HepG2 (cell line): ENCODE measurements around the gene SOX11. TPM values are rescaled to one million over a fixed set of nuclear protein-coding genes. Genes with fewer than 3 reads are reported as not detected.

Experiments
- ATAC-seq: fragments of 200-7000 bp; cut with Tn5 transposase; 3 replicates; pipeline ENCODE4 v1.9.1; 2020; ENCODE audit warnings: mild to moderate bottlenecking, moderate library complexity
- BruUV-seq: library from RNA; stranded (reverse); fragments of 400-500 nt; replicated peaks from 2 replicates; lab custom pipeline; 2021; lab: Mats Ljungman, UMichigan
- CTCF ChIA-PET: fragments of 300-600 bp; formaldehyde crosslinking; extraction: SDS; loops from one replicate; lab custom pipeline; 2021; ENCODE audit warnings: low total read pairs, inconsistent platforms, low intra/inter-chr PET ratio; lab: Yijun Ruan, JAX
- POLR2A ChIA-PET: fragments of 350-600 bp; sonication (Branson Sonifier 250); formaldehyde crosslinking; loops from one replicate; lab custom pipeline; 2020; ENCODE audit warnings: antibody characterized with exemption, inconsistent platforms; lab: Yijun Ruan, JAX
- DNase-seq: peaks from one replicate; pipeline ENCODE4 v3.0.0-alpha.2; 2015; ENCODE audit warnings: low spot score
- FAIRE-seq: peaks from 3 replicates; lab custom pipeline; 2011; peaks lifted over from hg19 to GRCh38; lab: Jason Lieb, UNC
- H2AFZ ChIP-seq: one replicate; pipeline ENCODE4 v1.6.1; 2011; ENCODE audit warnings: low read length, inconsistent platforms
- H3K27ac ChIP-seq: fragments of 300-600 bp; 3 replicates; pipeline ENCODE4 v1.8.0; 2011; ENCODE audit warnings: mixed run types, mild to moderate bottlenecking, mixed read lengths, low read length, inconsistent platforms; ENCODE audit not compliant: insufficient read depth; ENCODE audit errors: extremely low read length
- H3K27me3 ChIP-seq, 2 experiments: fragments of 200-600 bp in 1 of 2; 2 replicates in 1 of 2; 3 replicates in 1 of 2; pipeline versions ENCODE4 v1.6.0 to v1.8.0; 2011; ENCODE audit warnings: low read length in 2 of 2, mild to moderate bottlenecking in 2 of 2, moderate library complexity in 2 of 2, inconsistent platforms in 1 of 2; ENCODE audit not compliant: insufficient read depth in 2 of 2, control insufficient read depth in 1 of 2
- H3K36me3 ChIP-seq, 2 experiments: fragments of 200-600 bp in 1 of 2; replicated peaks in 1 of 2; 2 replicates in 1 of 2; 3 replicates in 1 of 2; pipeline versions ENCODE4 v1.5.1 to v1.8.0; 2011; ENCODE audit warnings: low read length in 2 of 2, inconsistent platforms in 1 of 2; ENCODE audit not compliant: insufficient read depth in 2 of 2, control insufficient read depth in 1 of 2
- H3K4me1 ChIP-seq: 2 replicates; pipeline ENCODE4 v1.5.1; 2012; ENCODE audit warnings: low read length, inconsistent platforms; ENCODE audit not compliant: insufficient read depth
- H3K4me2 ChIP-seq: 2 replicates; pipeline ENCODE4 v1.6.0; 2011; ENCODE audit warnings: low read depth, low read length, inconsistent platforms
- H3K4me3 ChIP-seq, 3 experiments: fragments of 200-600 bp in 1 of 3; sonication (generic), shearing (Covaris generic) in 1 of 3; replicated peaks in 1 of 3; 2 replicates each; pipeline ENCODE4 v1.5.1; 2011 to 2016; ENCODE audit warnings: low read length in 3 of 3, inconsistent platforms in 2 of 3, low read depth in 2 of 3, mild to moderate bottlenecking in 2 of 3, control low read depth in 1 of 3, mixed read lengths in 1 of 3; ENCODE audit not compliant: insufficient read depth in 1 of 3
- H3K79me2 ChIP-seq: one replicate; pipeline ENCODE4 v1.6.1; 2011; ENCODE audit warnings: low read length, inconsistent platforms; ENCODE audit not compliant: insufficient read depth
- H3K9ac ChIP-seq: 2 replicates; pipeline ENCODE4 v1.6.0; 2011; ENCODE audit warnings: mild to moderate bottlenecking, low read depth, low read length, inconsistent platforms; ENCODE audit not compliant: insufficient read depth
- H3K9me3 ChIP-seq: 2 replicates; pipeline ENCODE4 v1.5.1; 2012; ENCODE audit warnings: mild to moderate bottlenecking, low read length
- H4K20me1 ChIP-seq: 2 replicates; pipeline ENCODE4 v1.6.0; 2011; ENCODE audit warnings: inconsistent platforms, mild to moderate bottlenecking, low read length, moderate library complexity; ENCODE audit not compliant: insufficient read depth
- JARID2 ChIP-seq: sonication (generic); formaldehyde crosslinking; IDR thresholded peaks from 2 replicates; pipeline ENCODE4 v1.8.1; 2023; ENCODE audit warnings: missing genetic modification reagents, inconsistent platforms; ENCODE audit not compliant: insufficient replicate concordance
- MED8 ChIP-seq: sonication (generic); formaldehyde crosslinking; IDR thresholded peaks from 2 replicates; pipeline ENCODE4 v1.8.1; 2023; ENCODE audit warnings: mild to moderate bottlenecking, missing genetic modification reagents; ENCODE audit not compliant: insufficient replicate concordance
- WGBS: methylation state at CpG from one replicate; pipeline ENCODE4 v1.1.6; 2017; ENCODE audit warnings: low lambda C conversion rate; 5-methylcytosine and 5-hydroxymethylcytosine counted together
- in situ Hi-C: cut with HindIII; loops from 2 replicates; pipeline ENCODE4 v1.10.0; 2017; ENCODE audit warnings: low pct_unique_long_range_greater_than_20kb; ENCODE audit not compliant: extremely low pct_ligation_motif_present
- intact Hi-C: fragments of 100-400 bp; cut with micrococcal nuclease; formaldehyde crosslinking; loops from one replicate; pipeline ENCODE4 v1.10.0; 2022; ENCODE audit not compliant: unreplicated experiment
- polyA plus RNA-seq, 8 experiments: library from polyadenylated mRNA; depleted of rRNA in 3 of 8; stranded (reverse) in 7 of 8; unstranded in 1 of 8; fragments of >200 nt; fragmentation: Illumina TruSeq in 4 of 8; extraction: Trizol in 4 of 8; gene quantifications; 2 replicates each; pipeline versions ENCODE4 v1.2.1 to v1.2.3, GENCODE V29; 2011 to 2016; ENCODE audit warnings: low read depth in 4 of 8, missing spikeins in 1 of 8, mixed read lengths in 1 of 8; ENCODE audit not compliant: insufficient read depth in 1 of 8
- total RNA-seq, 5 experiments: library from RNA; depleted of rRNA; stranded (reverse); fragments of >200 nt; fragmentation: Illumina TruSeq; extraction: Trizol; gene quantifications; 2 replicates each; pipeline ENCODE4 v1.2.3, GENCODE V29; 2016; ENCODE audit warnings: low read depth in 1 of 5
- TF ChIP-seq, protein P1 (sequence below): IDR thresholded peaks from 2 replicates; pipeline ENCODE4 v1.6.1; 2016; ENCODE audit warnings: mild to moderate bottlenecking, missing biosample characterization, missing genetic modification reagents

Gene SOX11
- total and polyA plus RNA-seq, 2 of the 13 experiments (the other 11 are each of a cell fraction or from before 2014, with no cell fraction given) = not detected

DNA sequence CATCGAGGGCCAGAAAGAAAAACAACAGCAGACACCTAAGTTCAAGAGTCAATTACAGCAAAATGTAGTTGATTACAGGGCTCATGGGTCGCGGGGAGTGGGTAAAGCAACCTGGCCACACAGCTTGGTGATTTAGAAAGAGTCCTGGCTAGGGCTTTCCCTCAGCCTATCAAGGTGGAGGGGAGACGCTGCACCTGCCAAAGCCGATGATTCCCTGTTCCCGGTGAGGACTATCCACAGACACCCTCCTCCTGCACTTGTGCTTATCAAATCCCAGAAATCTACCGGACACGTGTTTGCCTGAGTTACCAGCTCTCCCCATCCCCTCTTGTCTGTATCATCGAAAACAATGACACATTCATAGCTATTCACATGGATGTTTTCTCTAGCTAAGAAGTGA, 7.0 kb upstream of the SOX11 start:
- no peak for TF ChIP-seq MED8 (CRISPR knock-in tag)
- TF ChIP-seq, all 625 proteins: peak for 0
- under 1% methylated on average over 9 of the region's 9 CpGs for WGBS
- Histone ChIP-seq H3K4me2 (no peak overlapping the region), H3K79me2 (no peaks in the 10 kb centered on the region), H3K27ac (no peak overlapping the region), H3K4me1 (no peaks in the 10 kb centered on the region), H2AFZ (no peak overlapping the region), H3K9ac (no peak overlapping the region), H3K27me3 (no peaks in the 10 kb centered on the region), H3K4me3 (no peak overlapping the region), H3K9me3 (no peaks in the 10 kb centered on the region), H3K36me3 (no peaks in the 10 kb centered on the region), H4K20me1 (no peaks in the 10 kb centered on the region)
- FAIRE-seq (no peak), ATAC-seq (no peak), DNase-seq (no peak)
- in situ Hi-C loops (no loop called here), intact Hi-C loops (no loop called here)
- BruUV-seq = no TSS peak
- ChIA-PET POLR2A (no interaction called here), CTCF (no interaction called here)

DNA sequence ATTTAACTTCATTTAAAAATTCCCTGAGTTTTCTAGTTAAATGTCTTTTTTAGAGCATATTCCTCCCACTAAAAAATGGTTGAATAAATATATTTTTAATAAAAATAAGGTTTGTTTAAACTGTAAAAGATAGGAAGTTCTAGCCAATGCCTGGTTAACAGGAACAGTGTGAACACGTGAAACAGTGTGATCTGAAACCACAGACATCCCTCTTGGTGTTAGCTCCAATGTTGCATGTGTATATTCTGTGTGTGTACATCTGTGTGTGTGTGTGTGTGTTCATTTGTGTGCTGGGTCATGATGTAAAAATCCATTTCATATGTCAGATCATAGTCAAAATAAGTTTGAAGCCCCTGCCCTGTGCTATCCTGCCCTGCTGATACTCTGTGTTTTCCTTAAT, 6.1 kb upstream of the SOX11 start:
- no peak overlapping the region for H3K4me3 ChIP-seq
- ATAC-seq (no peak), DNase-seq (no peak), FAIRE-seq (no peak)
- H3K4me2 ChIP-seq = no peak overlapping the region
- intact Hi-C loops (no loop called here), in situ Hi-C loops (no loop called here)
- H3K27me3 ChIP-seq = no peaks in the 10 kb centered on the region; a peak in 1 of 5 replicates
- POLR2A ChIA-PET = no interaction called here
- no peaks in the 10 kb centered on the region for H3K36me3 ChIP-seq
- no TSS peak for BruUV-seq
- H4K20me1 ChIP-seq = no peaks in the 10 kb centered on the region
- TF ChIP-seq JARID2 (CRISPR knock-in tag) = no peak
- TF ChIP-seq, protein P1, sequence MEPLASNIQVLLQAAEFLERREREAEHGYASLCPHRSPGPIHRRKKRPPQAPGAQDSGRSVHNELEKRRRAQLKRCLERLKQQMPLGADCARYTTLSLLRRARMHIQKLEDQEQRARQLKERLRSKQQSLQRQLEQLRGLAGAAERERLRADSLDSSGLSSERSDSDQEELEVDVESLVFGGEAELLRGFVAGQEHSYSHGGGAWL (CRISPR knock-in tag) = no peak
- no peak overlapping the region for H3K9ac ChIP-seq
- no peaks in the 10 kb centered on the region for H3K9me3 ChIP-seq
- no peak overlapping the region for H2AFZ ChIP-seq
- no peak overlapping the region for H3K27ac ChIP-seq
- no peaks in the 10 kb centered on the region for H3K4me1 ChIP-seq
- WGBS = 0% methylated on average over 1 of the region's 1 CpG
- CTCF ChIA-PET = no interaction called here
- no peaks in the 10 kb centered on the region for H3K79me2 ChIP-seq
